ENCODE measurements around the gene MOGAT1.

Gene MOGAT1

GRCh38 chr2:222671259-222672067 is at the start of gene MOGAT1:
MOGAT1 (plus strand) TSS chr2:222671658; CDS start chr2:222671786, 128 bp downstream.
- DNase-seq (ENCODE audit: low read depth) = no peak

- DNase-seq (ENCODE audit: low read depth) = no peak
These were observed 49.6 kb upstream of the MOGAT1 start for GRCh38 chr2:222621893-222622292.

DNA sequence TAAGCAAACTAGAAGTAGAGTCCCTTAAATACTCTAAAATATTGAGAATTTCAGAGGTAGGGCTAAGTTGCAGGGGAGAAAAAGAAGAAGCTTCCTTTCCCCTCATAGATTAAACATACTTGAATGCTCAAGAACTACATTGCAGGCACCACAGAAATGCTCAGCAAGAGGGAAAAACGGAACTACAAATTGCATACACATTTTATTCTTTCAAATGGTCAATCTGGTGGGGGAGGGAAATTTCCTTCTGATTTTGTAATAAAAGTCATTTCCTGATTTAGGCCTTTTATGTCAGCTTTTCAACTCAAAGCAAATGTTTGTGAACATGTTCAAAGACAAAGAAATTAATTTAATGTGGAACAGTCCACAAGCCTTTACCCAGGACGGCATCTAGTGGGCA is 48.5 kb upstream of the MOGAT1 start:
- no peak for DNase-seq (ENCODE audit: low read depth)

- DNase-seq (ENCODE audit: low read depth) = no peak
These were observed 47.6 kb upstream of the MOGAT1 start for GRCh38 chr2:222623756-222624309.

- DNase-seq (ENCODE audit: low read depth) = no peak
These were observed 43.7 kb upstream of the MOGAT1 start for GRCh38 chr2:222627764-222628163.

DNA sequence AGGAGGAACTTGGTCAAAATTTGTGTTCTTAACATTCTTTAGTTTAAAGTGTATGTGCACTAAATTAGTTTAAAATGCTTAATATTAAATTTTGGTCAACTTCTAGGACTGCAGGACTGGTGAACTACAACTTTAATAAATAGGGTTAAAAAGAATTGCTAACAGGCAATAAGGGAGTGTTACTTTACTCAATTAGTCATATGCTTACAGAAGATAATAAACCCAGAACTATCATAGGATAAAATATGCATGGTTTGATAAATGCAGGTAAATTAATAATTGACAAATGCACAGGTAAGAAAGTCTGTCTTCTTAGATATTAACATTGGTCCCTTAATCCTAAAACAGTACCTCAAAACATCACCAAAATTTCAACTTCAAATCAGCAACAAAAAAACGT is 36.2 kb upstream of the MOGAT1 start:
- no peak for DNase-seq (ENCODE audit: low read depth)

DNA sequence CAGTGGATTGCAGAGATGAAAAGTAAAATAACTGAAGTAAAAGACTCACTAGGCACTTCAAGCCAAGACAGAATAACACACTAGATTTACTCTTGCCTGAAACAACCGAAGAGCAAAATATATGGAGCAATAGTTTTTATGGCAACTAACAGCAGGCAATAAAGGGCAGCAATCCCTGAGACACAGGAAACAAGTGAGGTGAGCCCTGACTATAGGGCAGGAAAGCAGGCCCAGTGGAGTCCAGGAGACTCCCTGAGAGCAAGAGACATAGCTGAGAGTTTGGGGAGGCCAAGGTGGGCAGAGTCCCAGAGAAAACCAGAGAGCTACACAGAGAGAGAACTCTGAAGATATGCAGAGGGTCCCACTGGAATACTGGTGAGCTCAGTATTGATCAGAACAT is 34.4 kb upstream of the MOGAT1 start:
- no peak for DNase-seq (ENCODE audit: low read depth)

DNA sequence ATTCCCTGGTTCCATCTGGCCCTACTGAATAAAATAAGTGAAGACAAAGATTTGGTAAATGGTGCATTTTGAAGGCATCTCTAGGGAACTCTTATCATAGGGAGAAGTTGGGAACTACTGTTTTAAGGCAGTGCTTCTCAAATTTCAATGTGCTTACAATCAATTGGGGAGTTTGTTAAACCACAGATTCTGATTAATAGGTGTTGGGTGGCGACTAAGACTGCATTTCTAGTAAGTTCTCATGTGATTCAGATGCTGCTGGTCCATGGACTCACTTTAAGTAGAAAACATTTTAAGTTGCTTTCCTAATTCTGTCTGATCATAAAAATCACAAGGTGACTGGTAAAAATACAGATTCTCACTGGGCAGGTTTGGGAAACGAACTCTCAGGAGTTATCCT is 30.1 kb upstream of the MOGAT1 start:
- DNase-seq (ENCODE audit: low read depth) = no peak

GRCh38 chr2:222643134-222643533 is 28.3 kb upstream of the MOGAT1 start:
- no peak for DNase-seq (ENCODE audit: low read depth)

- no peak for DNase-seq (ENCODE audit: low read depth)
These were observed 25.4 kb upstream of the MOGAT1 start for GRCh38 chr2:222646008-222646407.

- no peak for DNase-seq (ENCODE audit: low read depth)
These were observed 21.7 kb upstream of the MOGAT1 start for GRCh38 chr2:222649801-222650200.

DNA sequence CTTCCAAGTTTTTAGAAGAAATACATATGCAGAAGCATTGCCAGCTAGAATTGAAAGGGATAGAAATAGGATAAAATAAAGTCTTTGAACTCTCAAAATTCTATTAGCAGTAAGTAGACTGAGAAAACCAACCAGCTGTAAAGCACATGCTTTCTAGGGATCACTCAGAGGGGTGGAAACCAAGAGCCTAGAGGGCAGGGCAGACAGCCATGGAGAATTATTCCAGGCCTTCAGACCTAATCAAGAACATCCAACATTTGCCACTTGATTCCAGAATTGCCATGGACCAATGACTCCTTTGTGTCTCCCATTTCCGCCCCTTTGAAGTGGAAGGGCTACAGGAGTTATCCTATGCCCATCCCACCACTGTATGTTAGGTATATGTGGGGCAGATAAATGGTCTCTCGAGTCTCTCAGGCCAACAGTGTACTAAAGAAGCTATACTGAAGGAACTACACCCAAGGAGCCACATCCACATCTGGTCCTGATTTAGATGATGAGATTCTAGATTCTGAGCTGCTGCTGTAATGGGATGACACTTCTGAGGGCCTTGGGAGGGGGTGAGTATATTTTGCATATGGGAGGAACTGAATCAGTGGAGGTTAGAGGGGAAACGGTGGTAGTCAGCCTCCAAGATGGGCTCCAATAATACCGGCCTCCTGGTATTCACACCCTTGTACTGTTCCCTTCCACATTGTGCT is 19.6 kb upstream of the MOGAT1 start:
- no peak for DNase-seq (ENCODE audit: low read depth)

DNA sequence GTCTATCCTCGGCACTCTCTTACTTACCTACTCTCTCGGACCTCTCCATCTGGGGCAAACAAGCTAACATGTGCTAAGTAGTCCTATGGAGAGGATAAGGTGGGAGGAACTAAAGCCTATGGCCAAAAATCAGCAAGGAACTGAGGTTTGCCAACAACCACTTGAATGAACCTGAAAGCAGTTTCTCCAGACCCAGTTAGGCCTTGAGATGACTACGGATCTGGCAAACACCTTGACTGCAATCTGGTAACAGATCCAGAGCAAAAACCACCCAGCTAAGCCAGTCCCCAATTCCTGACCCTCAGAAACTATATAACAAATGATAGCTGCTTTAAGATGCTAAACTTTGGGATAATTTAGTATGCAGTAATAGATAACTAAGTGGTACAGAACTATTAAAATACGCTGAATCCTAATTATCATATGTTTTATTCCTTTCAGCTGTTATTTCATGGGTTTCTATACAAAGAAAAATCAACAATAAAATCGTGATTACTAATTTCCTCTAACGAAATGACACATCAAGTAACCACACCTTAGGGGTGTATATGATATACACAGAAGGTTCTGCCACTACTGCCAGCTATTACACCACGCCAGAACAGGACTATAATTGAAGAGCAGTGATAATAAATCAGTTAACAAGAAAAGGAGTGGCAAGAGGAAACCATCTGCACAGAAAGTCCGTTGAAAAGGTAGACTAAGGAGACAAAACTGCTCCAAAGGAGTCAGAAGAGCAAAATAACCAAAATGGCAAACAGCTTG is 18.8 kb upstream of the MOGAT1 start:
- DNase-seq (ENCODE audit: low read depth) = no peak

- no peak for DNase-seq (ENCODE audit: low read depth)
These were observed 18.2 kb upstream of the MOGAT1 start for GRCh38 chr2:222653280-222653679.

DNA sequence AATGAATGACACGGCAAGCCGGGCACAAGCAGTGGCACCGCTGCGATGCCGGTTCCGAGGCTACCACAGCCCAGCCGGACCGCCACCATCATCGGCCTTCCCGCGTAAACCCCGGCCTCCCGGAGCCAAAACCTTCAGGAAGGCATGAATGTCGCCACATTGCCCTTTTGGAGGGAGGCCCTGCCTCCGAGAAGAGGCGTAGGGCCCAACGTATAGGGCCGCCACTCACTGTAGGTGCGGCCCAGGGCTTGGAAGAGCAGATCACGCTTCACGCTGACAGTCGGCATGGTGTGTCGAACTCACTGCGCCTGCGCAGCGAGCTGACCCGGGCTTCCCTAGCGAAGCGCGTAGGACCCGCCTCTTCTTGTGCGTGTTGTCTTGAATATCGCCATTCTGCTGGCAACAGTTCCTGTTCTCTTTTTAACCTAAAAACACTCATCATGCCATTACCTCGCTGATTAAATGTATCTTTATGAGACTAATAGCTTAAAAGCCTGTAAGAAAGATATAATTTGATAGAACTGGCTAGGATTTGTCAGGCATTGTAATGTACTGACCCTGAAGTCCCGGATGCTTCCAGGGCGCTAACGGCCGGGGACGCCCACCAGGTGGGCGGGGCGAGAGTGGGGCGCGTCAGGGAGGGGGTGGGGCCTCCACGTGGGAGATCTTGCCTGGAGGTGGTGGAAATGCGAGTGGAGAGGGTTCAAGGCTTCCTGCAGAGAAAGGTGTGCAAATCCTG is 15.5 kb upstream of the MOGAT1 start, which contains the start of gene FARSB:
FARSB (minus strand) TSS at position 306 of the 739 bp plus-strand sequence; CDS start at position 287, 19 bp downstream.
- peak; percentile 76 for DNase-seq (ENCODE audit: low read depth)

DNA sequence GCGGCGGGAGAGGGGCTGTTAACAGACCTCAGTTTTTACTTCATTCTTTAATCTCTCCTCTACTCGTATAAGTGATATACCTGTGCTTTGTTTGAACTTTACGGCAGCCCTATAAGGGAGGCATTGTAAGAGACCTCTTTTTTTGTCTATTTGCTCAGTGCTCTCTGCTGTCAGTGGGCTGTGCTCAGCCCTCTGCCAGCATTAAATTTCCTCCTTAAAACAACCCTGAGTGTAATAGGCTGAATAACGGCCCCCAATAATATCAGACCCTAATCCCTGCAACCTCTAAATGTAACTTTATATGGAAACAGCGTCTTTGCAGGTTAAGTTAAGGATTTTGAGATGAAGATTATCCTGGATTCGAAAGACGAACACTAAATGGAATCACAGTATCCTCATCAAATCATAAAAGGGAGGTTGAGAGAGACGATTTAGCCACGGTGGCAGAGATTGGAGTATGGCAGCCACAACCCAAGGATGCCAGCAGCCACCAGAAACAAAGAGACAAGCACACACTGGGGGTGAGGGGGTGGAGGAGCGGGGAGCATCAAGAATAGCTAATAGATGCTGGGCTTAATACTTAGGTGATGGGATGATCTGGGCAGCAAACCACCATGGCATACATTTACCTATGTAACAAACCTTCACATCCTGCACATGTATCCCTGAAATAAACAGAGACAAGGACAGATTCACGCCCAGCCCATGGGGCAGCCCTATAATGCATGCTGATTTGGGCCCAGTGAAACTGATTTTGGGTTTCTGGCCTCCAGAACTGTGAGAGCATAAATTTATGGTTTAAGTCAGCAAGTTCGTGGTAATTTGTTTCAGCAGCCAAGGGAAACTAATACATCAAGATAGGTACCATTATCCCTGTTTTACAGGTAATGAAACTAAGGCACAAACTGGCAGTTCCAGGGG is 14.7 kb upstream of the MOGAT1 start:
- no peak for DNase-seq (ENCODE audit: low read depth)

DNA sequence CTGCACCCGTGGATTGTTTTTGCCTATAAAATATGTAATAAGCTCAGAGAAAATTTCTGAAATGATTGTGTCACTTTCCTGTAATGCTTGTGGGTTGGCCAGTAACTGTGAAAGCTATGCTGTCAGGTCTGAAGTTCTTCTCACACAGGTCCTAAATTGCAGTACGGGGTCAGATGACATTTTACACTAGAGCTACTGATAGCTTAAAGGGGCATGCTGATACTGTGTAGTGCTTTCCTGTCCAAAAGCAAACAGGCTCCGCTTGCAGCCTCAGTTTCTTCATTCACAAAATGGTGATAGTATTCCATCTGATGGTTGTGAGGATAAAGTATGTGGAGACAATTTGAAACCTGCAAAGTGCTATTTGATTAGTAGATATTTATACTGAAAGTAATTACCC is 8.0 kb upstream of the MOGAT1 start:
- DNase-seq (ENCODE audit: low read depth) = no peak

GRCh38 chr2:222668494-222669154 is 2.8 kb upstream of the MOGAT1 start:
- no peak for DNase-seq (ENCODE audit: low read depth)

DNA sequence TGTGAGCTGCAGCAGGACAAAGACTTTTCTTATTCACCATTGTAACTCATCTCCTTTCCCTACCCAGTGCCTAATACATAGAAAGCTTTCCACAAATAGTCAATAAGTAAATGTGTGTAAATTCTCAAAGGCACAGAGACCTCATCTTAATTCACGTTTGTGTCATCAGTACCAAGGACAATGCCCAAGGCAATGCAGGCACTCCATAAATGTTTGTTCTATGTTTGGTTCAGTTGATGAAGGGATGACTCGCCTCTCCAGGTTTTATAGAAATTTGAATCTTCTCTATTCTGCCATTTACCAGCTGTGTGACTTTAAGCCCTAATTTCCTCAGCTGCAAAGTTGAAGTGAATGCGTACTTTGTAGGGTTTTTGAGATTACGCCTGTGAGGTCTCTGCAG is 2.1 kb upstream of the MOGAT1 start:
- DNase-seq (ENCODE audit: low read depth) = no peak
